SK-N-MC (cell line): ENCODE results near the gene PDIA6.

ENCODE experiments used
- EZH2 ChIP-seq: fragments of 200-600 bp; sonication (generic); IDR thresholded peaks from one replicate; pipeline ENCODE4 v1.6.1; 2017; ENCODE audit warnings: antibody characterized with exemption
- FOXP2 ChIP-seq: optimal IDR thresholded peaks from 2 replicates; pipeline ENCODE3; 2011; ENCODE audit warnings: mild to moderate bottlenecking, moderate library complexity; ENCODE audit not compliant: insufficient read depth; ENCODE audit errors: extremely low read length, control extremely low read depth
- POLR2AphosphoS5 ChIP-seq: IDR thresholded peaks from 2 replicates; pipeline ENCODE4 v1.6.1; 2012; ENCODE audit warnings: mild to moderate bottlenecking, low read depth, low read length, borderline replicate concordance

DNA sequence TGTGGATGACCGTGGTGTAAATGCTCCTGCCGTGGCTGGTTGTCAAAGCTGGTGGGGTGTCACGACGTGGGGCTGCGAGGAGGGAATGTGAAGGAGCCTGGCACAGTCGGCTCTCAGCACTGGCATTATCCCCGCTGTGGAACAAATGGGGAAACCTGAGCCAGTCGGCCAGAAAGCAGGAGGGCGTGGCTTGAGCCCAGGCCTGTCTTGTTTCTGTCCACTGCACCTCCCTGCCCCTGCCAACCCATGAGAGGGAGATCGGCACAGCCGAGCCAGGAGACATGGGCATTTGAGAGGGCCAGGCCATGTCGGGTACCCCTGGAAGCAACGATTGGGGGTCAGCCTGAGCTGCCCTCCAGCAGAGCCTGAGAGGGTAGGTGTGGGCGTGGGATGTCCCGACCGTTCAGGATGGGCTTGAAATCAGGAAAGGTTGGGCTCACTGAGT is 44.5 kb downstream of the PDIA6 start:
- no peak for TF ChIP-seq POLR2AphosphoS5
- no peak for TF ChIP-seq EZH2
- no peak for TF ChIP-seq FOXP2
